GM12865 (cell line): Measurements from ENCODE around the gene ATP8A2.
"Not testable (repeated sequence)": the region's sequence is repeated elsewhere in the genome, so short reads cannot be mapped to it uniquely, and the experiment has no call there.

Experiments used
- DNase-seq: peaks from one replicate; pipeline ENCODE4 v3.0.0; 2010; ENCODE audit warnings: low read depth
- H3K4me3 ChIP-seq: 2 replicates; pipeline ENCODE4 v1.5.1; 2011; ENCODE audit warnings: mild to moderate bottlenecking, low read depth, low read length, control low read depth
- TF ChIP-seq, protein P1 (sequence below): IDR thresholded peaks from 2 replicates; pipeline ENCODE4 v1.5.1; 2011; ENCODE audit warnings: low read length, control low read depth, low read depth, inconsistent platforms; ENCODE audit not compliant: insufficient read depth; ENCODE audit errors: missing control alignments

The ATP8A2 gene

DNA sequence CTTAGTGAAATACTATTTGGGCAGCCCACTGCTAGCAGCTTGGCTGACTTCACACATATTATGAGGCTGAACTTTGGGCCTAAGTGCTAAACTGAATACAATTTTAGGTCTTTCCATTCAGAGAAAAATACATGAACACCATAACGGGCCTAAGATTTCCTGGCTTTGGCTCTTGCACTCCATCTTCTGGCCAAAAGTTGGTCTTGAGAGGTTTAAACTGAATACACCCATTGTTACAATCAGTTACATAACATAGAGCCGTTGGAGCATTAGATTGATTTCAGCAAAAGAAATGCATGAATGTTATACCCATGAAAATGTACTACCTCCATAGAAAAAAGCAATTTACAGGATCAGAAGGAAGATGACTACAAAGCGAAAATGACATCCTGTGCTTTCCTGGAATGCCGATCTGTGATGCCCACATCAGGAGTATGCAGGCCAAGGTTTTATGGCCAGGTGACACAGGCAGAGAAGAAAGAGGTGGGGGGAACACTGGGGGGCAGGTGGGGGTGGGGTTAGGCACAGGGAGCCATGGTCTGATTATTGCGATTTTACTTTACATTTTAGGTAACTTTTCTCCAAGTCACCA lies 691.2 kb downstream of the ATP8A2 start:
- no peak overlapping the region for H3K4me3 ChIP-seq
- TF ChIP-seq, protein P1, sequence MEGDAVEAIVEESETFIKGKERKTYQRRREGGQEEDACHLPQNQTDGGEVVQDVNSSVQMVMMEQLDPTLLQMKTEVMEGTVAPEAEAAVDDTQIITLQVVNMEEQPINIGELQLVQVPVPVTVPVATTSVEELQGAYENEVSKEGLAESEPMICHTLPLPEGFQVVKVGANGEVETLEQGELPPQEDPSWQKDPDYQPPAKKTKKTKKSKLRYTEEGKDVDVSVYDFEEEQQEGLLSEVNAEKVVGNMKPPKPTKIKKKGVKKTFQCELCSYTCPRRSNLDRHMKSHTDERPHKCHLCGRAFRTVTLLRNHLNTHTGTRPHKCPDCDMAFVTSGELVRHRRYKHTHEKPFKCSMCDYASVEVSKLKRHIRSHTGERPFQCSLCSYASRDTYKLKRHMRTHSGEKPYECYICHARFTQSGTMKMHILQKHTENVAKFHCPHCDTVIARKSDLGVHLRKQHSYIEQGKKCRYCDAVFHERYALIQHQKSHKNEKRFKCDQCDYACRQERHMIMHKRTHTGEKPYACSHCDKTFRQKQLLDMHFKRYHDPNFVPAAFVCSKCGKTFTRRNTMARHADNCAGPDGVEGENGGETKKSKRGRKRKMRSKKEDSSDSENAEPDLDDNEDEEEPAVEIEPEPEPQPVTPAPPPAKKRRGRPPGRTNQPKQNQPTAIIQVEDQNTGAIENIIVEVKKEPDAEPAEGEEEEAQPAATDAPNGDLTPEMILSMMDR = peak; percentile 54
- DNase-seq = peak; percentile 32

DNA sequence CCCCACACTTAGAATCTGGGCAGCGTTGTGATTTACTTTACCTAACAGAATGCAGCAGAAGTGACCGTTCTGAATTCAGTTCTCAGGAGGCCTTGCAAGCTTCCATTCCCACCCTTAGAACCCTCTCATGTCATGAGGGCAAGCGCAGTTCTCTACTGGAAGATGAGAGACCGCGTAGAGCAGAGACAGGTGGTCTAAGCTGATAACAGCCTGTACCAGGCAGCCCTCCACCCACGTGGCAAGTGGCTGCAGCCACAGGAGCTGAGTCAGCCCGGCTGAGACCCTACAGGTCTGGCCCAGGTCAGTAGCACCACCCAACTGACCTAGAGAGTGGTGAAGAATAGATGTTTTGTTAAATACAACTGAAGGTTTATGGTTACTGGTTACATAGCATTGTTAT lies 694.7 kb downstream of the ATP8A2 start:
- H3K4me3 ChIP-seq, DNase-seq: not testable (repeated sequence)

DNA sequence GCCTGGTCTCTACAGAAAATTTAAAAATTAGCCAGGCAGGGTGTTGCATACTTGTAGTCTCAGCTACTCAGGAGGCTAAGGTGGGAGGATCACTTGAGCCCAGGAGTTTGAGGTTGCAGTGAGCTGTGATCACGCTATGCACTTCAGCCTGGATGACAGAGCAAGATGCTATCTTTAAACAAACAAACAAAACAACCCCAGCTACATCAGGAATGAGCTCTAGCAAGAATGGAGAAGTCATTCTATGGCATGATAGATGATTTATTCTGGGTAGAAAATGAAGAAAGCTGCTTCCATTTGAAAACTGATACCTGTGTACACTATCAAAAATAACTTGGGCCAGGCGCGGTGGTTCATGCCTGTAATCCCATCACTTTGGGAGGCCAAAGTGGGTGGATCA lies 695.8 kb downstream of the ATP8A2 start:
- no peak overlapping the region for H3K4me3 ChIP-seq
- DNase-seq = no peak
- TF ChIP-seq, protein P1 = no peak

DNA sequence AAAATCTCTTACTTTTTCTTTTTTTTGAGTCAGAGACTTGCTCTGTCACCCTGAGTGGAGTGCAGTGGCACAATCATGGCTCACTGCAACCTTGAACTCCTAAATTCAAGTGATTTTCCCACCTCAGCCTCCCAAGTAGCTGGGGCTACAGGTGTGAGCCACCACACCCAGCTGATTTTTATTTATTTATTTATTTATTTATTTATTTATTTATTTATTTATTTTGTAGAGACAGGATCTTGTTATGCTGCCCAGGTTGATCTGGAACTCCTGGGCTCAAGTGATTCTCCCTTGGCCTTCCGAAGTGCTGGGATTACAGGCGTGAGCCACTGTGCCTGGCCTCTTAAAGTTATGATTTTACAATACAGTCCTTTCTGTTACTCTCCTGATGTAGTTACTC lies 696.6 kb downstream of the ATP8A2 start:
- H3K4me3 ChIP-seq, DNase-seq: not testable (repeated sequence)

DNA sequence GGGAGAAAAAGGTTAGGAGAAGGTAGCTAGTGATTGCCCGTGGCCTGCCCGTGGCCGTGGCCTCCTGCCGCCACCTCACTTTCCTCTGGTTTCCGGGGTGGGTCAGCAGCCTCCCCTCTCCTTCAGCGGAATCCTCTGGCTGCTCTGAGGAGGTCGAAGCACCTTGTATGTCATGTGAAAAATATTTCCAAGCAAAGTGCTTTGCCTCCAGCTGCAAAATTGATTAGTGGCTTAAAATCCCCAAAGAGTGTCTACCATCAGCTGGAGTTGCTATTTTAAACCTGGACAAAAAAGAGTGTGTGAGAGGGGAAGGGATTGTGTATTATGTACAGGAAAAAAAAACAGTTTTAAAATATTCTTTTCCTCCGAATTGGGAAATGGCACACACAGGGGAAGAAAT lies 697.9 kb downstream of the ATP8A2 start:
- H3K4me3 ChIP-seq, DNase-seq: not testable (repeated sequence)

DNA sequence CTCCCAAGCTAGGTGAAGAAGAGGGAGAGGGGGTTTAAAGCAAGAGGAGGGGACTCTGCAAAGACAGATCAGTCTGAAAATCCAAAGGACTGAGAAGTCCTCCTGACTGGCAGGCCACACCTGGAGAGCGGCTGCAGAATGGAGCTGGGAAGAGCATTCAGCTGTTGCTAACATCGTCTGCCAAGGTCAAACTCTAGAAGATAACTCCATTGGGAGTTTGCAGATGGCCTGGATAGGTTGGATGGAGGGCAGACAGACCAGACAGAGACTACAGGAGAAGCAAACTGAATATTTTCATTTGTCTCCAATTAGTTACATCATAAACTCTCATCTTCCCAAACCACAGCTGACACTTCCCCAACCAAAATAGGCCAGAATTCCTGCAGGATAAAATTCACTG lies 699.9 kb downstream of the ATP8A2 start:
- no peak for DNase-seq
- TF ChIP-seq, protein P1 = no peak
- no peak overlapping the region for H3K4me3 ChIP-seq

DNA sequence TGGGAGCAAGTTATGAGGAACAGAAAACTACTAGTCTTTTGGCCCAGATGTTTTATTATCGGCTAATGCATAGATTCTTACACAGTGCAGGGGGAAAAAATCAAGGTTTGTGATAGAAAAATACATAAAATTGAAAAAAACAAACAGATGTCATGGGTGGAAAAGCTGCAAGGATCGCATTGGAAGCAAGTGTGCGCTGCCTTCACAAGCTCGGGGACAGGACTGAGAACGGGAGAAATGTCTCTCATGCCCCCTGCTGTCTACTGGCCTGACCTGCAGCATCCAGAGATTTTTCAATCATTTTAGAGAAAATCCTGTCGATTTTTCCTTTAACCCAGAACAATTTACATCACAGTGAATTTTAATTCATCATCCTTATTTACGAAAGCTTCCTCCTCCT lies 700.6 kb downstream of the ATP8A2 start:
- not testable (repeated sequence) for DNase-seq

DNA sequence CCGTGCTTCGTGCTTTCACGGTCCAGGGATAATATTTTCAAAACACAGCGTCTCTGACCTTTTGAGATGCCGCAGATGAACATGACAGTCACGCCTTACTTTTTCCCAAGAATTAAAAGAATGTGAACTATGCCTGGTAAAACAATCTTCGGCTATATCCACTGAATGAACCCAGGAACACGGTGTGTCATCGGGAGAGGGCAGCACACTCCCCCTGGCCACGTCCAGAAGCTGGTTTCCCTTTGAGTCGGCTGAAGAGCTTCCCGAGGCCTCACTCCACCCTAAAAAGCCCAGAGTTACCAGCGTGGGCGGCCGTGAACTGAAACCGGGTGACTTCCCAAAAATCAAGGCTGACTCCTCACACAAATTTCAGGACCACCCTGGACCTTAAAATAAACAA lies 702.9 kb downstream of the ATP8A2 start:
- H3K4me3 ChIP-seq = no peak overlapping the region
- no peak for DNase-seq
- TF ChIP-seq, protein P1 = no peak

More for the DNA sequence above, 700.6 kb downstream of the ATP8A2 start:
- H3K4me3 ChIP-seq = not testable (repeated sequence)
